Pancreas (tissue), 10 donors: ENCODE results near the gene CAMK4. TPM values are rescaled to one million over a fixed set of nuclear protein-coding genes. Genes with fewer than 3 reads are reported as not detected.
"Not testable (repeated sequence)": the region's sequence is repeated elsewhere in the genome, so short reads cannot be mapped to it uniquely, and the experiment has no call there.

ENCODE experiments used
- ATAC-seq, 4 donors: fragments of 200-7000 bp; cut with Tn5 transposase; one replicate each; pipeline versions ENCODE4 v1.8.0 to v1.9.1; 2020; ENCODE audit warnings: mild to moderate bottlenecking in 4 of 4, moderate library complexity in 4 of 4
- DNase-seq, 6 donors: peaks; one replicate each; pipeline ENCODE4 v3.0.0-alpha.2; 2020
- FAIRE-seq: peaks from 2 replicates; lab custom pipeline; 2012; peaks lifted over from hg19 to GRCh38; lab: Jason Lieb, UNC
- H3K27ac ChIP-seq, 4 donors: fragments of 200-600 bp; sonication (generic); 1 replicate in 3 of 4; 2 replicates in 1 of 4; pipeline versions ENCODE4 v1.5.0 to v1.8.0; 2020
- H3K27me3 ChIP-seq, 4 donors: fragments of 200-600 bp; one replicate each; pipeline ENCODE4 v1.8.0; 2021
- H3K36me3 ChIP-seq, 3 donors: fragments of 200-600 bp; sonication (generic) in 1 of 3; one replicate each; pipeline versions ENCODE4 v1.5.0 to v1.8.0; 2020 to 2021
- H3K4me1 ChIP-seq, 3 donors: fragments of 200-600 bp; one replicate each; pipeline ENCODE4 v1.8.0; 2021
- H3K4me3 ChIP-seq, 4 donors: fragments of 200-600 bp; sonication (generic) in 2 of 4; one replicate each; pipeline versions ENCODE4 v1.5.0 to v1.8.0; 2020 to 2021
- H3K9me3 ChIP-seq, 4 donors: fragments of 200-600 bp; one replicate each; pipeline ENCODE4 v1.8.0; 2021
- WGBS, 2 donors: extraction: QIAGEN DNeasy Blood & Tissue Kit; methylation state at CpG; one replicate each; pipeline ENCODE4 v1.1.7; 2013; 5-methylcytosine and 5-hydroxymethylcytosine counted together
- intact Hi-C, 3 donors: fragments of 100-400 bp; cut with DNase I; formaldehyde crosslinking; loops; one replicate each; pipeline versions ENCODE4 v1.11.1 to v1.14.2; 2022
- polyA plus RNA-seq, 2 donors: library from polyadenylated mRNA; stranded (reverse); fragments of 200-250 nt; gene quantifications; one replicate each; pipeline ENCODE4 v1.2.3, GENCODE V29; 2013
- total RNA-seq, 6 donors: library from RNA; stranded (reverse); fragmentation: NEBNext Ultra II Directional in 4 of 6; extraction: Animal tissue kit (Norgen Biotek cat#: 25700) in 4 of 6; gene quantifications; one replicate each; pipeline versions ENCODE4 v1.2.1 to v1.2.4, GENCODE V29; 2021 to 2023
- TF ChIP-seq, protein P1 (sequence below), 4 donors: fragments of 200-600 bp; sonication (generic) in 3 of 4; IDR thresholded peaks; one replicate each; pipeline versions ENCODE4 v1.5.0 to v1.8.0; 2021; ENCODE audit warnings: antibody characterized with exemption in 4 of 4
- donor health status: healthy with polysubstance abuse.
- donor health status: DM: no; HTN: no; CAD: no; lungs with moderate emphysema.
- donor health status: DM: no; HTN: no; CAD: no.
- donor health status: control.
- donor health status: control.
- donor health status: Bipolar disorder and iron deficiency.
- donor health status: DM: yes; HTN: yes; CAD: no.
- donor health status: DM: no; HTN: no; CAD: no.
- donor health status: DM: no; HTN: no; CAD: no.
- donor health status: DM: yes; HTN: yes; CAD: no.

Gene CAMK4
- total and polyA plus RNA-seq, 8 donors: 0.04 to 1.3 (median 0.34) TPM

DNA sequence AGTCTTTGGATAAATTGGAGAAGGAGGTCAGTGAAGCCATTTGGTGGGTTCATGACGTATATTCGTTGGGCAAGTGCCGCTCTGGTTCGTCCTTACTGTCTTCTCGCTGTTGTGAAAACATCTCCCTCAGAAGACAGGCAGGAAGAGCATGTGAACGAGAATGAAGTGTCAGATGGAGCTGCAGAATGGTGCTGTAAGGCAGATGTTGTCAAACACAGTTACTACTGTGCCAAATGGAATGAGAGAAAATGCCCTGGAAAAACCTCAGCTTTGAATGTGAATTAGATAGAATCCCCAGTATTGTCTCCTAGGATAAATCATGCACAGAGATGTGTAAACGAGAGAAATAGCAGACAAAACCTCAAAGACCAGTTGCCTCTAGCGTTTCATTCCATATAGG is 121.5 kb downstream of the CAMK4 start:
- no peaks in the 10 kb centered on the region for H3K9me3 ChIP-seq
- no peaks in the 10 kb centered on the region for H3K27me3 ChIP-seq
- H3K4me1 ChIP-seq: no peaks in the 10 kb centered on the region
- intact Hi-C loops: no loop called here
- no peaks in the 10 kb centered on the region for H3K36me3 ChIP-seq
- FAIRE-seq (no peak), DNase-seq (no peak), ATAC-seq (no peak)
- TF ChIP-seq, protein P1, sequence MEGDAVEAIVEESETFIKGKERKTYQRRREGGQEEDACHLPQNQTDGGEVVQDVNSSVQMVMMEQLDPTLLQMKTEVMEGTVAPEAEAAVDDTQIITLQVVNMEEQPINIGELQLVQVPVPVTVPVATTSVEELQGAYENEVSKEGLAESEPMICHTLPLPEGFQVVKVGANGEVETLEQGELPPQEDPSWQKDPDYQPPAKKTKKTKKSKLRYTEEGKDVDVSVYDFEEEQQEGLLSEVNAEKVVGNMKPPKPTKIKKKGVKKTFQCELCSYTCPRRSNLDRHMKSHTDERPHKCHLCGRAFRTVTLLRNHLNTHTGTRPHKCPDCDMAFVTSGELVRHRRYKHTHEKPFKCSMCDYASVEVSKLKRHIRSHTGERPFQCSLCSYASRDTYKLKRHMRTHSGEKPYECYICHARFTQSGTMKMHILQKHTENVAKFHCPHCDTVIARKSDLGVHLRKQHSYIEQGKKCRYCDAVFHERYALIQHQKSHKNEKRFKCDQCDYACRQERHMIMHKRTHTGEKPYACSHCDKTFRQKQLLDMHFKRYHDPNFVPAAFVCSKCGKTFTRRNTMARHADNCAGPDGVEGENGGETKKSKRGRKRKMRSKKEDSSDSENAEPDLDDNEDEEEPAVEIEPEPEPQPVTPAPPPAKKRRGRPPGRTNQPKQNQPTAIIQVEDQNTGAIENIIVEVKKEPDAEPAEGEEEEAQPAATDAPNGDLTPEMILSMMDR (IDR thresholded peaks at IDR 0.05): no peak
- no peak overlapping the region for H3K4me3 ChIP-seq
- 57% methylated on average over 8 of the region's 8 CpGs for WGBS, 2 donors
- no peak overlapping the region for H3K27ac ChIP-seq

DNA sequence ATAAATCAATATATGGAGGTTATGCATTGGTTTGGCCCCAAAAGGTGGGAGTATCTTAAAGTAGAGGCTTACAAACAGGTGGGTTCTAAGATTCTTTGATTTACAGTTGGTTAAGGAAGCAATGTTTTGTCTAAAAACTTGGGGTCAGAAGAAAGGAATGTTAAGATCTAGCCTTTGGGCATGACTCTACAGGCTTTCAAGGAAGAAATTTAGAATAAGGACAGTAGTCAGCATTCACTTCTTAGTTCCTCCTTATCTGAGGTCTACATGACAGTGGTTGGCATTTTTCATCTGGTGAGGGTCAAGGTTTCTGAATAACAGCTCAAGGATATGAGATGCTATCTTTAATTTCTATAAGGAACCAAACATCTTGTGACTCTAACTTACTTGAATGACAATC is 122.8 kb downstream of the CAMK4 start:
- ATAC-seq (no peak), DNase-seq (no peak), FAIRE-seq (no peak)
- H3K27ac ChIP-seq: no peak overlapping the region
- TF ChIP-seq, protein P1 (IDR thresholded peaks at IDR 0.05): no peak
- H3K9me3 ChIP-seq: no peaks in the 10 kb centered on the region
- no peaks in the 10 kb centered on the region for H3K4me1 ChIP-seq
- no peak overlapping the region for H3K4me3 ChIP-seq
- intact Hi-C loops: no loop called here
- no peaks in the 10 kb centered on the region for H3K36me3 ChIP-seq
- no peaks in the 10 kb centered on the region for H3K27me3 ChIP-seq

DNA sequence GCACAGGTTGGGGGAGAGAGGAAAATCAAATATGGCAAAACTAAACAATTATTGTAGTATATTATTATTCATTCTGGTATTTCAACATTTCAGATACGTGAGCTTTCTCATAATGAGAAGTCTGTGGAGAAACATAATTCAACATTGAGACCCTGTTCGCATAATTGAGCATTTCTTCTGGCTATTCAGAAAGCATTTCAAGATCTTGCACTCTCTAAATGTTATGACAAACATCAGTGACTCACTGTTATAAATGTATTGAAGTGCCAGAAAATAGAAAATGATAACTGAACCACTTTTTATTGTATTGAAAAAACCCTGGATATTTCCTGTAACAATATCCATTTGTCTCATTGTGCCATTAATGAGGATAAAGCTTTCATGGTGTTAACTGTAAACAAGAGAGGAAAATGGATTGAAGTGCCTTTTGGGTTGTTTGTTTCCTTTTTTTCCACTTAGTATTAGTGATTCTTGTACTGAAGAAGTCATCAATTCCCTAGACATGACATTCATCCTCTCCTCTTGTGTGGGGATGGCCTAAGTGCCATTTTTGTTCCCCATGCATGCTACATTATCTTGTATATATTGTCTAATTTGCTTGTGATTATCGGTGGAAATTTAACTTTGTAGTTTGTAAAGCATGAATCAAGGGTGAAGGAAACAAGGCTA is 124.6 kb downstream of the CAMK4 start:
- H3K27ac ChIP-seq: no peak overlapping the region
- intact Hi-C loops: no loop called here
- FAIRE-seq: no peak
- 70 to 74% methylated on average over 3 of the region's 3 CpGs for WGBS, 2 donors
- no peaks in the 10 kb centered on the region for H3K27me3 ChIP-seq
- H3K36me3 ChIP-seq: no peaks in the 10 kb centered on the region
- H3K4me3 ChIP-seq: no peak overlapping the region
- no peaks in the 10 kb centered on the region for H3K4me1 ChIP-seq
- no peak for DNase-seq
- H3K9me3 ChIP-seq: no peaks in the 10 kb centered on the region
- no peak for ATAC-seq
- TF ChIP-seq, protein P1 (IDR thresholded peaks at IDR 0.05): no peak

DNA sequence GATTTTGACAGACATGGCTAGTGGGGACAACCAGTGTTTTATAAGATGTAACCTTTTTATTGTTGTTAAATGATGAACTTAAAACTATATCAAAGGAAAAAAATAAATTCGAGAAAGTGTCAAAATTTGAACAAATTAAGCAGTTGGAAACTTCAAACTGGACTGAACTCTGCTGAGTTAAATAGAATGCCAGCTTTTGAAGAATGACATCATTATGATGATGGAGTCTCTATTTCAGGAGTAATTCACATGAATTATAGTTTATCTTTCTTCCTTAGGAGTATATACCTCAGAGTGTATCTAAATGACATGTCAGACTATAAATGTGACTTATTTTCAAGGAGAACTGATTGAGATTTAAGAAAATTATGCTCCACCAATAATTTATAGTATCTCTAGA is 125.2 kb downstream of the CAMK4 start:
- Histone ChIP-seq H3K9me3 (no peaks in the 10 kb centered on the region), H3K4me1 (no peaks in the 10 kb centered on the region), H3K27ac (no peak overlapping the region), H3K36me3 (no peaks in the 10 kb centered on the region), H3K27me3 (no peaks in the 10 kb centered on the region), H3K4me3 (no peak overlapping the region)
- intact Hi-C loops: no loop called here
- ATAC-seq: no peak
- DNase-seq: no peak
- TF ChIP-seq, protein P1 (IDR thresholded peaks at IDR 0.05): no peak
- 43 to 49% methylated on average over 1 of the region's 1 CpG for WGBS, 2 donors
- FAIRE-seq: no peak

DNA sequence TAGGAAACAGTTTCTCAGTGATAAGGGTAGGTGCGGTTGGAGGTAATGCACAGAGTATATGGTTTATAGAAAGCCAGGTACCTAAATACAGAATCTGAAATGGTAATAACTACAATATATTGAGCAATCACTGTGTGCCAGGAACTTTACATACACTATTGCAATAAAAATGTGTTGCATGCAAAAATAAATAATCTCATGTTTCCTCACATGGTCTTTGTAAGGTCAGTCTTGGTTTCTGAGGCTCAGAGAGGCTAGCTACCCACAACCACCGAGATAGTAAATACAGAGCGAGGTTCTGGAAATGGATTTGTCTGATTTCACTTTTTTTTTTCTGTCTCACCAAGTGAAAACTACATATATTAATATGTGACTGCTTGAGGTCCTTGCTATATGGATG is 128.9 kb downstream of the CAMK4 start:
- H3K9me3 ChIP-seq: no peaks in the 10 kb centered on the region
- intact Hi-C loops: no loop called here
- TF ChIP-seq, protein P1 (IDR thresholded peaks at IDR 0.05): no peak
- no peak for DNase-seq
- FAIRE-seq: no peak
- H3K27me3 ChIP-seq: no peaks in the 10 kb centered on the region
- no peaks in the 10 kb centered on the region for H3K4me1 ChIP-seq
- no peak overlapping the region for H3K27ac ChIP-seq
- H3K36me3 ChIP-seq: no peaks in the 10 kb centered on the region
- H3K4me3 ChIP-seq: no peak overlapping the region
- WGBS, 2 donors: 58 to 64% methylated on average over 3 of the region's 3 CpGs
- no peak for ATAC-seq

DNA sequence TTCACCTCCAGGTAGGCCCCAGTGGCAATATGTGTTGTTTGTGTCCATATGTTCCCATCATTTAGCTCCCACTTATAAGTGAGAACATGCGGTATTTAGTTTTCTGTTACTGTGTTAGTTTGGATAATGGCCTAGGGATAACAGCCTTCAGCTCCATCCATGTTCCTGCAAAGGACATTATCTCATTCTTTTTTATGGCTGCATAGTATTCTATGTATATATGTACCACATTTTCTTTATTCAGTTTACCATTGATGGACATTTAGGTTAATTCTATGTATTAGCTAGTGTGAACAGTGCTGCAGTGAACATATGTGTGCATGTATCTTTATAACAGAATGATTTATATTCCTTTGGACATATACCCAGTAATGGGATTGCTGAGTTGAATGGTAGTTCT is 134.5 kb downstream of the CAMK4 start:
- H3K9me3 ChIP-seq, FAIRE-seq, H3K4me3 ChIP-seq, DNase-seq, H3K4me1 ChIP-seq, H3K27me3 ChIP-seq, H3K36me3 ChIP-seq, intact Hi-C loops, H3K27ac ChIP-seq, ATAC-seq: not testable (repeated sequence)
- 0 to 7% methylated on average over 1 of the region's 1 CpG for WGBS, 2 donors
